HFFc6 (cell line): Measurements from ENCODE around the gene STMN1. TPM values are rescaled to one million over a fixed set of nuclear protein-coding genes. Genes with fewer than 3 reads are reported as not detected.

Experiments
- DNase-seq: peaks from one replicate; pipeline ENCODE4 v3.0.0-alpha.2; 2018
- H3K27ac Mint-ChIP-seq: 2 replicates; pipeline ENCODE4 v1.8.0; 2020; ENCODE audit warnings: mild to moderate bottlenecking, mixed read lengths
- H3K27me3 Mint-ChIP-seq: 2 replicates; pipeline ENCODE4 v1.8.0; 2021; ENCODE audit warnings: mild to moderate bottlenecking, moderate library complexity, mixed read lengths; ENCODE audit not compliant: insufficient read depth
- H3K36me3 Mint-ChIP-seq: 2 replicates; pipeline ENCODE4 v1.8.0; 2021; ENCODE audit warnings: low read depth, mixed read lengths
- H3K4me1 Mint-ChIP-seq: 2 replicates; pipeline ENCODE4 v1.8.0; 2020; ENCODE audit warnings: low read depth, mixed read lengths
- H3K4me3 Mint-ChIP-seq: 2 replicates; pipeline ENCODE4 v1.8.0; 2020; ENCODE audit warnings: mild to moderate bottlenecking, moderate library complexity, mixed read lengths
- H3K9me3 Mint-ChIP-seq: 2 replicates; pipeline ENCODE4 v1.8.0; 2020; ENCODE audit warnings: mild to moderate bottlenecking, mixed read lengths
- CTCF ChIP-seq: fragments of 200-600 bp; sonication (generic); IDR thresholded peaks from 2 replicates; pipeline ENCODE4 v1.5.0; 2021; ENCODE audit warnings: antibody characterized with exemption, mild to moderate bottlenecking
- total RNA-seq, 6 experiments: library from RNA; stranded (reverse); fragmentation: NEBNext Ultra II Directional; extraction: Animal tissue kit (Norgen Biotek cat#: 25700); gene quantifications; 2 replicates in 1 of 6; 3 replicates in 5 of 6; pipeline ENCODE4 v1.2.3, GENCODE V29; 2021

The STMN1 gene
- total RNA-seq, 6 experiments from 2014 or later = 201 to 370 (median 342) TPM

GRCh38 chr1:25875856-25876692 is 30.1 kb downstream of the STMN1 start:
- no peak for DNase-seq
- H3K4me1 Mint-ChIP-seq = peaks cover 20% of the 10 kb centered on the region
- no peaks in the 10 kb centered on the region for H3K9me3 Mint-ChIP-seq
- TF ChIP-seq CTCF = no peak
- no peaks in the 10 kb centered on the region for H3K36me3 Mint-ChIP-seq
- H3K4me3 Mint-ChIP-seq = peak overlapping the region; percentile 74
- H3K27me3 Mint-ChIP-seq = peaks cover 1% of the 10 kb centered on the region; the same call in 1 of the 2 replicates
- peak overlapping the region; percentile 70 for H3K27ac Mint-ChIP-seq

- TF ChIP-seq CTCF = peak; percentile 18; the same call in 1 of the 2 replicates
- Mint-ChIP-seq H3K27me3 (peaks cover 1% of the 10 kb centered on the region; the same call in 1 of the 2 replicates), H3K4me1 (peaks cover 20% of the 10 kb centered on the region), H3K9me3 (no peaks in the 10 kb centered on the region), H3K27ac (peak within 1 kb of the TSS; percentile 70), H3K4me3 (peak within 1 kb of the TSS; percentile 91), H3K36me3 (no peaks in the 10 kb centered on the region)
- peak; percentile 67 for DNase-seq
Measured at GRCh38 chr1:25875154-25875855, 30.9 kb downstream of the STMN1 start, which contains the start of gene PAQR7. TSS of gene PAQR7 (minus strand) at chr1:25875708. CDS start at chr1:25863839, 11,869 bp downstream.

- Mint-ChIP-seq H3K9me3 (no peaks in the 10 kb centered on the region), H3K27ac (peak overlapping the region; percentile 64), H3K4me1 (peaks cover 20% of the 10 kb centered on the region), H3K36me3 (no peaks in the 10 kb centered on the region), H3K27me3 (peaks cover under 1% of the 10 kb centered on the region; the same call in 1 of the 2 replicates), H3K4me3 (peak overlapping the region; percentile 91)
- TF ChIP-seq CTCF = no peak
- DNase-seq = no peak
Measured at GRCh38 chr1:25874635-25875153, 31.5 kb downstream of the STMN1 start.

DNA sequence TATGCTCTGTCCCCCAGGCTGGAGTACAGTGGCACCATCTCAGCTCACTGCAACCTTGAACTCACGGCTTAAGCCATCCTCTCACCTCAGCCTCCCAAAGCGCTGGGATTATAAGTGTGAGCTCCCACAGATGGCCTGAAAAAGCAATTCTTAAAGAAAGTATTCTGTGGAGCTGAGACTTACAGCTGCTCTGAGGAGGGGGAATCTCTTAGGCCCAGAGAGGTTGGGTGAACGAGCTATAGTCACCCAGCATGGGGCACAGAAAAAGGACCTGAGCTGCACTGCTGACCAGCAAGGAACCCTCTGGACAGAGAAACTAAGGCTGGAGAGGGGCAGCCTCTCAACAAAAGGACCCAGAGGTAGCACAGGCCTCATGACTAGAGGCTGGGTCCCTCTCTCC is 32.0 kb downstream of the STMN1 start:
- Mint-ChIP-seq H3K4me1 (peaks cover 20% of the 10 kb centered on the region), H3K9me3 (no peaks in the 10 kb centered on the region), H3K27me3 (no peaks in the 10 kb centered on the region; the same call in 1 of the 2 replicates), H3K4me3 (peak overlapping the region; percentile 91), H3K27ac (no peak overlapping the region), H3K36me3 (no peaks in the 10 kb centered on the region)
- TF ChIP-seq CTCF = no peak
- no peak for DNase-seq

- Mint-ChIP-seq H3K27ac (no peak overlapping the region), H3K27me3 (no peaks in the 10 kb centered on the region; the same call in 1 of the 2 replicates), H3K4me3 (no peak overlapping the region)
Measured at GRCh38 chr1:25873120-25873519, 33.1 kb downstream of the STMN1 start.

More at GRCh38 chr1:25873120-25873519, 33.1 kb downstream of the STMN1 start:
- Mint-ChIP-seq H3K4me1 (peaks cover 20% of the 10 kb centered on the region), H3K9me3 (no peaks in the 10 kb centered on the region), H3K36me3 (no peaks in the 10 kb centered on the region)
- no peak for TF ChIP-seq CTCF
- DNase-seq = no peak
